T-helper 1 cell treated with Interleukin-12 subunit alpha and Interleukin-12 subunit beta and Interleukin-4 antibody, amounts not matched to agents 30 μg/mL and 1 μg/mL, for 36 hours (primary cell): ENCODE measurements around the gene HIC1.
A peak's percentile ranks its signal among the peaks of the same experiment; 100 is the strongest.

Experiments
- H3K27ac Mint-ChIP-seq: one replicate; pipeline ENCODE4 v1.8.0; 2021; ENCODE audit warnings: mild to moderate bottlenecking, mixed read lengths
- H3K27me3 Mint-ChIP-seq: one replicate; pipeline ENCODE4 v1.8.0; 2021; ENCODE audit warnings: low read depth, mixed read lengths
- H3K36me3 Mint-ChIP-seq: one replicate; pipeline ENCODE4 v1.8.0; 2021; ENCODE audit warnings: low read depth, mixed read lengths
- H3K4me1 Mint-ChIP-seq: one replicate; pipeline ENCODE4 v1.8.0; 2021; ENCODE audit warnings: low read depth, mixed read lengths
- H3K4me3 Mint-ChIP-seq: one replicate; pipeline ENCODE4 v1.8.0; 2021; ENCODE audit warnings: mild to moderate bottlenecking, moderate library complexity, mixed read lengths
- H3K9me3 Mint-ChIP-seq: one replicate; pipeline ENCODE4 v1.8.0; 2021; ENCODE audit warnings: mixed read lengths

Gene HIC1

DNA sequence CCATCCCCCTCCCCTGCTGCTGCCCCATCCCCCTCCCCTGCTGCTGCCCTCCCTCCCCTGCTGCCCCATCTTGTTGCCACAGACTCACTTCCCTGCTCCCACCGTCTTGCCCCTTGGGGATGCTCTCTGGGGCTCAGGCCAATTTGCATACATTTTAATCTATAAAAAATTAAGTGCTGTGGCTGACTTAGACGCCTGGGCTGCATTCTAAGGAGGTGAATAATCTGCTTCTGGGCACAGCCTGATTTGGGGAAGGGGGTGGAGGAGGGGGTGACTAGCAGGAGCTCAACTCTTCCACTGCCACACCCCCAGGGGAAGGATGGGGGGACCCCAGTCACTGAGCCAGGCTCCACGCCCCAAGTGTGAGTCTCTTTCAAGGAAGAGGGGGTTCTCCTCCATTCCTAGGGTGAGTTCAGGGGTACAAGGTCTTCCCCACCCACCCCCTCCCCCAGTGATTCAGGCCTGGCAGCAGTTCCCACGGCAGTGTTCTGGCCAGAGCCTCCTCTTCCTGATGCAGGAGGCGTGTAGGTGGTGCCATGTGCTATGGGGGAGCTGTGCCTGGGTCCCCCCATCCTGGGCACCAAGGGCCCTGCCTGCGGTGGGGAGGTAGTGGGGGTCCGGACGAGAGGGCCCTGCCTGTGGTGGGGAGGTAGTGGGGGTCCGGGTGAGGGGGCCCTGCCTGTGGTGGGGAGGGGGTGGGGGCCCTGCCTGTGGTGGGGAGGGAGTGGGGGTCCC lies 19.9 kb upstream of the HIC1 start:
- Mint-ChIP-seq H3K4me3 (no peak overlapping the region), H3K27me3 (no peaks in the 10 kb centered on the region), H3K4me1 (peaks cover 11% of the 10 kb centered on the region), H3K9me3 (no peaks in the 10 kb centered on the region), H3K36me3 (peaks cover 14% of the 10 kb centered on the region), H3K27ac (no peak overlapping the region)

GRCh38 chr17:2035541-2036488 lies 19.1 kb upstream of the HIC1 start:
- H3K4me3 Mint-ChIP-seq: no peak overlapping the region
- no peaks in the 10 kb centered on the region for H3K27me3 Mint-ChIP-seq
- H3K27ac Mint-ChIP-seq: no peak overlapping the region
- peaks cover 19% of the 10 kb centered on the region for H3K36me3 Mint-ChIP-seq
- no peaks in the 10 kb centered on the region for H3K9me3 Mint-ChIP-seq
- peaks cover 5% of the 10 kb centered on the region for H3K4me1 Mint-ChIP-seq

GRCh38 chr17:2037155-2037554 lies 17.7 kb upstream of the HIC1 start:
- H3K27ac Mint-ChIP-seq: no peak overlapping the region
- no peak overlapping the region for H3K4me3 Mint-ChIP-seq
- H3K4me1 Mint-ChIP-seq: peaks cover 3% of the 10 kb centered on the region
- H3K9me3 Mint-ChIP-seq: no peaks in the 10 kb centered on the region
- peaks cover 23% of the 10 kb centered on the region for H3K36me3 Mint-ChIP-seq
- H3K27me3 Mint-ChIP-seq: no peaks in the 10 kb centered on the region

GRCh38 chr17:2040219-2040827 lies 14.6 kb upstream of the HIC1 start:
- peak overlapping the region; percentile 40 for H3K4me3 Mint-ChIP-seq
- no peaks in the 10 kb centered on the region for H3K27me3 Mint-ChIP-seq
- H3K36me3 Mint-ChIP-seq: peaks cover 36% of the 10 kb centered on the region

DNA sequence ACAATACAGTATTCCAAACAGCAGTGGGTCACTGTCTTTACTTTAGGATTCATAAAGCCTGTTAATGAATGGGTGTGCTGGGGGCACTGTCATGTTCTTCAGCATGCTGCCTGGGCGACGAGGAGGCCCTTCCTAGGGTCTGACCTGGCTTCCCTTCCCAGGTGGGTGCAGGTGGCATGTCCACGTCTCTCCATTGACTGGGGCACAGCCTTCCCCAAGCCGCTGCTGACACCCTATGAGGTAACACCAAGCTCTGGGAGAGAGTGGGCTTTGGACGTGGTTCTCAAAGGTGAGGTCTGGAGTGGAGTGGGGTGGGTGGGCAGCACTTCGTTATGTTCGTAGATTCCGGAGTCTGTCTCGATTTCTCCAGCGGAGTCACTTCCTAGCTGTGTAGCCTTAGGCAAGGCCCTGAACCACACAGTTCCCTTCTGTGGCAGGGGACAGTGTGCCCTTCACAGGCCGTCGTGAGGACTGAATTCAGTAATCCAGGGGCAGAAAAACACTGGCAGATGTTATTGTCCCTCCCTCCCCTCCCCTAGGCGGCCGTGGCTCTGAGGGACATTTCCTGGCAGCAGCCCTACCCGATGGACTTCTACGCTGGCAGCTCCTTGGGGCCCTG lies 13.9 kb upstream of the HIC1 start:
- Mint-ChIP-seq H3K4me3 (peak overlapping the region; percentile 40), H3K36me3 (peaks cover 35% of the 10 kb centered on the region), H3K4me1 (peaks cover 13% of the 10 kb centered on the region), H3K9me3 (no peaks in the 10 kb centered on the region), H3K27ac (no peak overlapping the region), H3K27me3 (no peaks in the 10 kb centered on the region)

More at GRCh38 chr17:2040219-2040827, 14.6 kb upstream of the HIC1 start:
- no peaks in the 10 kb centered on the region for H3K9me3 Mint-ChIP-seq
- H3K4me1 Mint-ChIP-seq: peaks cover 13% of the 10 kb centered on the region
- no peak overlapping the region for H3K27ac Mint-ChIP-seq

DNA sequence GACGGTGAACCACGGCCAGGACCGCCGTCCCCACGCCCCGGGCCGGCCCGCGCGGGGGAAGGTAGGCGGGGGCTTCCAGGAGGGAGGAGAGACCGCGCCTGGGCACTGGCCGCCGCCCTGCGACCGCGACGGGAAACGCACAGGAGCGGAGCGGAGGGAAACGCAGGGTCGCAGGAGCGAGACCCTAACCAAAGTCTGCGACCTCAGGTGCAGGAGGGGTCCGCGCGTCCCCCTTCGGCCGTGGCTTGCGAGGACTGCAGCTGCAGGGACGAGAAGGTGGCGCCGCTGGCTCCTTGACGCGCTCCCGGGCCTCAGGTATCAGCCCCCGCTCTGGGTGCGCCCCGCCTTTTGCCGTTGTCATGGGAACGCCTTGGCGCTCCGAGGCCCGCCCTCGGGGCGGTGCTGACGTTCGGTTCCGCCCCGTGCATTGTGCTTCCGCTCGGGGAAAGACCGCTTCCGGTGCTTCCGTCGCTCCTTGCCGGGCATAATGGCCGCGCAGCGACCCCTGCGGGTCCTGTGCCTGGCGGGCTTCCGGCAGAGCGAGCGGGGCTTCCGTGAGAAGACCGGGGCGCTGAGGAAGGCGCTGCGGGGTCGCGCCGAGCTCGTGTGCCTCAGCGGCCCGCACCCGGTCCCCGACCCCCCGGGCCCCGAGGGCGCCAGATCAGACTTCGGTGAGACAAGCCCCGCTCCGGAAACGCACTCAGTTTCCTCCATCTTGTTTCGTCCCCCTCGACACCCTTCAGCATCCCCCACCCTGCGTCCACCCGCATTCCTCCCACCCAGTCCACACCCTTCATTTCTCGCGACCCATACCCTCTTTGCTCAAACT lies 13.1 kb upstream of the HIC1 start, which contains the start of gene OVCA2:
OVCA2 (plus strand) TSS at position 462 of the 829 bp plus-strand sequence; CDS start at position 488, 26 bp downstream.
- Mint-ChIP-seq H3K4me3 (peak within 1 kb of the TSS; percentile 91), H3K27me3 (no peaks in the 10 kb centered on the region), H3K4me1 (peaks cover 13% of the 10 kb centered on the region), H3K27ac (peak within 1 kb of the TSS; percentile 96), H3K9me3 (no peaks in the 10 kb centered on the region), H3K36me3 (peaks cover 28% of the 10 kb centered on the region)

DNA sequence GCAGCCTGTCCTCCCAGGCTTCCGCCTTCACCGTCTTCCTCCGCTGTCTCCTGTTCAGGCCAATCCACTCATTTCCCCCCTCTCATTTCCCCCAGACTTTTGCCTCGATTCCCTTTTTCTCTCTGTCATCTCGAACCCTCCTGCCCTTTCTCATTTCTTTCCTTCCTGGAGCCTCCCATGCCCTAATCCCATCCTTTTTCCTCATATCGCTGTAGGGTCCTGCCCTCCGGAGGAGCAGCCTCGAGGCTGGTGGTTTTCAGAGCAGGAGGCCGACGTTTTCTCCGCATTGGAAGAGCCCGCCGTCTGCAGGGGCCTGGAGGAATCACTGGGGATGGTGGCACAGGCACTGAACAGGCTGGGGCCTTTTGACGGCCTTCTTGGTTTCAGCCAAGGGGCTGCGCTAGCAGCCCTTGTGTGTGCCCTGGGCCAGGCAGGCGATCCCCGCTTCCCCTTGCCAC lies 12.5 kb upstream of the HIC1 start:
- Mint-ChIP-seq H3K36me3 (peaks cover 25% of the 10 kb centered on the region), H3K4me3 (peak overlapping the region; percentile 91), H3K9me3 (no peaks in the 10 kb centered on the region)

DNA sequence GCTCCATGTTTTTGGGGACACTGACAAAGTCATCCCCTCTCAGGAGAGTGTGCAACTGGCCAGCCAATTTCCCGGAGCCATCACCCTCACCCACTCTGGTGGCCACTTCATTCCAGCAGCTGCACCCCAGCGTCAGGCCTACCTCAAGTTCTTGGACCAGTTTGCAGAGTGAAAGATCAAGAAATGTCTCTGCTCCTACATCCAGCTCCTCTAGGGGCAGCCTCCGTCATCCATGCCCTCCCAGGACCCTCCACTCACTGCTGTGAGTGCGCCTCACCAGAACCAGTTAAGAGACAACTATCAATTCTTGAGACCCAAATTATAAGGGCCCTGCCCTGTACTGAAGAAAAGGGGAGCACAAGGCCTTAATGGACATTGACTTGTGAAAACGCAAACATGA lies 12.0 kb upstream of the HIC1 start:
- H3K9me3 Mint-ChIP-seq: no peaks in the 10 kb centered on the region
- H3K36me3 Mint-ChIP-seq: peaks cover 25% of the 10 kb centered on the region
- peak overlapping the region; percentile 91 for H3K4me3 Mint-ChIP-seq
- H3K4me1 Mint-ChIP-seq: peaks cover 13% of the 10 kb centered on the region
- no peaks in the 10 kb centered on the region for H3K27me3 Mint-ChIP-seq
- peak overlapping the region; percentile 83 for H3K27ac Mint-ChIP-seq

More for the DNA sequence above, 12.5 kb upstream of the HIC1 start:
- H3K27me3 Mint-ChIP-seq: no peaks in the 10 kb centered on the region
- H3K27ac Mint-ChIP-seq: peak overlapping the region; percentile 96
- H3K4me1 Mint-ChIP-seq: peaks cover 13% of the 10 kb centered on the region

DNA sequence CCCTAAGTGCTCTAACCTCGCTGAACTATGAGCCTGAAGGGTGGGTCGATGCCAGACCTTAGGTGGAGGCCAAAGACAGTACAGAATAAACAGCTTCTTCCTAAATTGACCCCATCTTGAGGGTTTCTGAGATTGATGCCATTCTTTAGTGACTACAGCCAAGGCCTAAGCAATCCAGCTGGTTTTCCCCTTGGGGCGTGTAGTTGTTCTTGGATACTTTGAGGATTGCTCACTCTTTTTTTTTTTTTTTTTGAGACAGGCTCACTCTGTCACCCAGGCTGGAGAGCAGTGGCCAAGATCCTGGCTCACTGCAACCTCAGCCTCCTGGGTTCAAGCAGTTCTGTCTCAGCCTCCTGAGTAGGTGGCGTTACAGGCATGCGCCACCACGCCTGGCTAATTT lies 11.1 kb upstream of the HIC1 start:
- Mint-ChIP-seq H3K4me3 (peak overlapping the region; percentile 91), H3K9me3 (no peaks in the 10 kb centered on the region)

DNA sequence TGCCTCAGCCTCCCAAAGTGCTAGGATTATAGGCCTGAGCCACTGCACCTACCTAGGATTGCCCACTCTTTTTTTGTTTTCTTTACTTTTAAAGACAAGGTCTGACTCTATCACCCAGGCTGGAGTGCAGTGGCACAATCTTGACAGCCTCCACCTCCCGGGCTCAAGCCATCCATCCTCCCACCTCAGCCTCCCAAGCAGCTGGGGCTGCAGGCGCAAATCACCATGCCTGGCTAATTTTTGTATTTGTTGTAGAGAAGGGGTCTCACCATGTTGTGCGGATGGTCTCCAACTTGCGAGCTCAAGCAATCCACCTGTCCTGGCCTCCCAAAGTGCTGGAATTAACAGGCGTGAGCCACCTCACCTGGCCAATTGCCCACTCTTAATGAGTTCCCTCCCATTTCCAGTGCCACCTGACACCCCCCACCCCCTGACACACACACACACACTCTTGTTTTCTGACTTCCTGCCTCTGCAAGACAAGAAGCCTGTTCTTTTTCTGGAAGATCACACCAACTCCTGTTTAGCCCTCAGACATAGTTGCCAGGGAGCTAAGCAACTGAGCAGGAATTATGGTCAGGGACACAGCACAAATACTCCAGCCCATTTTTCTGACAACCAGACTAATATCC lies 10.5 kb upstream of the HIC1 start:
- H3K9me3 Mint-ChIP-seq: no peaks in the 10 kb centered on the region
- peak overlapping the region; percentile 17 for H3K27ac Mint-ChIP-seq
- H3K4me3 Mint-ChIP-seq: no peak overlapping the region
- H3K36me3 Mint-ChIP-seq: peaks cover 23% of the 10 kb centered on the region
- no peaks in the 10 kb centered on the region for H3K27me3 Mint-ChIP-seq
- peaks cover 24% of the 10 kb centered on the region for H3K4me1 Mint-ChIP-seq

More for the DNA sequence above, 11.1 kb upstream of the HIC1 start:
- peak overlapping the region; percentile 83 for H3K27ac Mint-ChIP-seq
- H3K4me1 Mint-ChIP-seq: peaks cover 20% of the 10 kb centered on the region
- no peaks in the 10 kb centered on the region for H3K27me3 Mint-ChIP-seq
- peaks cover 23% of the 10 kb centered on the region for H3K36me3 Mint-ChIP-seq

DNA sequence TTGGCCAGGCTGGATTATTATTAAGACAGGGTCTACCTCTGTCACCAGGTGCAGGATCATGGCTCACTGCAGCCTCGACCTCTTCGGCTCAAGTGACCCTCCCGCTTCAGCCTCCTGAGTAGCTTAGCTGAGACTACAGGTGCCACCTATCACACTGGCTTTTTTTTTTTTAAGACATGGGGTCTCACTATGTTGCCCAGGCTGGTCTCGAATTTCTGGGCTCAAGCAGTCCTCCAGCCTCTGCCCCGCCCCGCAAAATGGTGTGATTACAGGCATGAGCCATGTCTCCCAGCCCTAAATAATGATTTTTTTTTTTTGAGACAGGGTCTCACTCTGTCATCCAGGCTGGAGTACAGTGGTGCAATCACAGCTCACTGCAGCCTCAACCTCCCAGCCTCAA lies 7.3 kb upstream of the HIC1 start:
- peaks cover 29% of the 10 kb centered on the region for H3K4me1 Mint-ChIP-seq
- H3K9me3 Mint-ChIP-seq: no peaks in the 10 kb centered on the region
- H3K4me3 Mint-ChIP-seq: no peak overlapping the region
- H3K27ac Mint-ChIP-seq: no peak overlapping the region
- H3K27me3 Mint-ChIP-seq: peaks cover 7% of the 10 kb centered on the region
- H3K36me3 Mint-ChIP-seq: peaks cover 12% of the 10 kb centered on the region

DNA sequence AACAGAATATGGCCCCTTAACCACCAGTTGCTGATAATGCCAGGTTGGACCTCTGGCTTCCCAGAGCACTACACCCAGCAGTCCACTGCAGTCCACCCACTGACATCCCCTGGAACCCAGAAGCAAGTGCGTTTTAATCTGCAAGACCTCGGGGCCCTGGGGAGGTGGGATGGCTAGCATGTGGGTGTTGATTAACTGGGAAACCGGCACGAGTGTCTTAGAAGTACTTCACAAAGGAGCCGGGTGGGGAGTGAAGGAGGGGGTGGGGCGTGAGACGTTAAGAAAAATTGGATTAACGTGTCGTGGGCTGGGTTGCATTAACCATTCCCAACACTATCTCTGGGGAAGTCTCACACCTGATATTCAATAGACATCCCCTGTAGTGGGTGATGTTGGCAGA lies 6.1 kb upstream of the HIC1 start:
- peak overlapping the region; percentile 68 for H3K4me3 Mint-ChIP-seq
- H3K9me3 Mint-ChIP-seq: no peaks in the 10 kb centered on the region
- peaks cover 13% of the 10 kb centered on the region for H3K27me3 Mint-ChIP-seq
- no peak overlapping the region for H3K27ac Mint-ChIP-seq
- H3K36me3 Mint-ChIP-seq: peaks cover 4% of the 10 kb centered on the region
- peaks cover 25% of the 10 kb centered on the region for H3K4me1 Mint-ChIP-seq
